ENCODE results near the gene TRIM9. TPM values are rescaled to one million over a fixed set of nuclear protein-coding genes. Genes with fewer than 3 reads are reported as not detected.

Gene TRIM9
- total and polyA plus RNA-seq, 9 of the 15 experiments (the other 6 are each of a cell fraction or from before 2014, with no cell fraction given): 0.03 to 0.15 (median 0.04) TPM; not detected in 4

- CTCF ChIA-PET (ENCODE audit: low intra/inter-chr PET ratio): no interaction called here
- POLR2A ChIA-PET: no interaction called here
- no peak for TF ChIP-seq BHLHE40 (IDR thresholded peaks at IDR 0.05; ENCODE audit: low read length)
- no peak for TF ChIP-seq ZNF518B (CRISPR knock-in tag; IDR thresholded peaks at IDR 0.05)
- no peak for TF ChIP-seq FOXJ2 (tag; IDR thresholded peaks at IDR 0.05)
- TF ChIP-seq SRF (CRISPR knock-in tag; IDR thresholded peaks at IDR 0.05): no peak
- TF ChIP-seq SMARCE1 (IDR thresholded peaks at IDR 0.05): no peak
- TF ChIP-seq JUNB (CRISPR knock-in tag; conservative IDR thresholded peaks at IDR 0.05): no peak
- TF ChIP-seq KDM4B (IDR thresholded peaks at IDR 0.05; ENCODE audit: borderline replicate concordance in 2 of 2, low read depth in 1 of 2): no peak
- TF ChIP-seq MGA (IDR thresholded peaks at IDR 0.05): no peak
Observed at GRCh38 chr14:51094282-51094821, 553 bp downstream of the TRIM9 start.

More at GRCh38 chr14:51094282-51094821, 553 bp downstream of the TRIM9 start:
- Histone ChIP-seq H3K27ac (ENCODE audit: extremely low read depth, low read depth, low read length) (no peak overlapping the region), H3K9me1 (ENCODE audit: control insufficient read depth, insufficient read depth, low read length) (no peaks in the 10 kb centered on the region), H3K4me1 (replicated peaks in 1 of 2; ENCODE audit: control insufficient read depth in 2 of 2, insufficient read depth in 2 of 2, low read length in 2 of 2) (peaks cover 0 to 10% of the 10 kb centered on the region in 2 experiments; a peak in 2 of 5 replicates), H3K9me3 (replicated peaks; ENCODE audit: control insufficient read depth, insufficient read depth, low read depth, low read length) (no peaks in the 10 kb centered on the region), H2AFZ (ENCODE audit: low read depth, low read length) (no peak overlapping the region), H3K79me2 (ENCODE audit: control insufficient read depth, insufficient read depth, low read length) (no peaks in the 10 kb centered on the region), H3K36me3 (ENCODE audit: control insufficient read depth, insufficient read depth, low read length) (no peaks in the 10 kb centered on the region), H3K9ac (ENCODE audit: insufficient read depth in 1 of 2, low read depth in 2 of 2, low read length in 2 of 2) (no peak overlapping the region), H3K27me3 (ENCODE audit: control insufficient read depth in 2 of 2, insufficient read depth in 2 of 2, low read length in 2 of 2) (no peaks in the 10 kb centered on the region; a peak in 1 of 5 replicates), H4K20me1 (replicated peaks; ENCODE audit: control insufficient read depth, insufficient read depth, low read length) (no peaks in the 10 kb centered on the region), H3K4me2 (ENCODE audit: insufficient read depth, low read length) (no peak overlapping the region), H3K4me3 (no peak overlapping the region)
- no TSS peak for BruUV-seq (replicated peaks)
- ATAC-seq (no peak), FAIRE-seq (no peak), DNase-seq (ENCODE audit: extremely low read depth in 1 of 4, low spot score in 3 of 4) (no peak)
- WGBS (ENCODE audit: insufficient coverage, low coverage, missing lambda C conversion rate): 52% methylated on average over 15 of the region's 46 CpGs
- in situ Hi-C loops (cut with MboI) (no loop called here), intact Hi-C loops (cut with micrococcal nuclease) (no loop called here)

Measured in K562 (cell line).